Nephron (organoid): ENCODE measurements around the gene PFDN4.
"Not testable (repeated sequence)": the region's sequence is repeated elsewhere in the genome, so short reads cannot be mapped to it uniquely, and the experiment has no call there.

ENCODE experiments used
- H3K27ac Mint-ChIP-seq, 3 experiments: 2 replicates each; pipeline ENCODE4 v1.8.0; 2020; ENCODE audit warnings: mixed read lengths in 3 of 3, mild to moderate bottlenecking in 2 of 3, moderate library complexity in 1 of 3
- H3K27me3 Mint-ChIP-seq: 2 replicates; pipeline ENCODE4 v1.8.0; 2021; ENCODE audit warnings: low read depth, mild to moderate bottlenecking, moderate library complexity, mixed read lengths
- H3K36me3 Mint-ChIP-seq: 2 replicates; pipeline ENCODE4 v1.8.0; 2020; ENCODE audit warnings: low read depth, mixed read lengths
- H3K4me1 Mint-ChIP-seq: 2 replicates; pipeline ENCODE4 v1.8.0; 2020; ENCODE audit warnings: mixed read lengths
- H3K4me3 Mint-ChIP-seq, 3 experiments: 2 replicates each; pipeline ENCODE4 v1.8.0; 2020; ENCODE audit warnings: mild to moderate bottlenecking in 3 of 3, mixed read lengths in 3 of 3, moderate library complexity in 2 of 3
- H3K9me3 Mint-ChIP-seq: 2 replicates; pipeline ENCODE4 v1.8.0; 2020; ENCODE audit warnings: mixed read lengths
- CTCF ChIP-seq, 3 experiments: fragments of 200-600 bp; sonication (generic); IDR thresholded peaks; one replicate each; pipeline ENCODE4 v1.5.0; 2021; ENCODE audit warnings: antibody characterized with exemption in 3 of 3; ENCODE audit not compliant: unreplicated experiment in 3 of 3

PFDN4 gene

GRCh38 chr20:54237116-54237943 lies 29.4 kb downstream of the PFDN4 start:
- no peaks in the 10 kb centered on the region for H3K27me3 Mint-ChIP-seq
- H3K4me3 Mint-ChIP-seq: no peak overlapping the region
- no peaks in the 10 kb centered on the region for H3K4me1 Mint-ChIP-seq
- TF ChIP-seq CTCF (IDR thresholded peaks at IDR 0.05; ENCODE audit: unreplicated experiment in 3 of 3): no peak
- H3K9me3 Mint-ChIP-seq: peaks cover 10% of the 10 kb centered on the region
- no peak overlapping the region for H3K27ac Mint-ChIP-seq
- H3K36me3 Mint-ChIP-seq: no peaks in the 10 kb centered on the region

- H3K4me3 Mint-ChIP-seq: no peak overlapping the region
- peaks cover 14% of the 10 kb centered on the region for H3K9me3 Mint-ChIP-seq
- no peaks in the 10 kb centered on the region for H3K4me1 Mint-ChIP-seq
- no peaks in the 10 kb centered on the region for H3K36me3 Mint-ChIP-seq
- H3K27me3 Mint-ChIP-seq: no peaks in the 10 kb centered on the region
- TF ChIP-seq CTCF (IDR thresholded peaks at IDR 0.05; ENCODE audit: unreplicated experiment in 3 of 3): no peak
- H3K27ac Mint-ChIP-seq: no peak overlapping the region
These were observed 36.2 kb downstream of the PFDN4 start for GRCh38 chr20:54244113-54244512.

- H3K4me1 Mint-ChIP-seq, H3K9me3 Mint-ChIP-seq, H3K27ac Mint-ChIP-seq, H3K27me3 Mint-ChIP-seq, H3K36me3 Mint-ChIP-seq, H3K4me3 Mint-ChIP-seq: not testable (repeated sequence)
These were observed 40.8 kb downstream of the PFDN4 start for GRCh38 chr20:54248705-54249104.

GRCh38 chr20:54250691-54251090 lies 42.8 kb downstream of the PFDN4 start:
- Mint-ChIP-seq H3K36me3 (peaks cover 4% of the 10 kb centered on the region), H3K27me3 (no peaks in the 10 kb centered on the region), H3K4me3 (no peak overlapping the region), H3K27ac (no peak overlapping the region), H3K9me3 (peaks cover 4% of the 10 kb centered on the region), H3K4me1 (peaks cover 13% of the 10 kb centered on the region)
- no peak for TF ChIP-seq CTCF (IDR thresholded peaks at IDR 0.05; ENCODE audit: unreplicated experiment in 3 of 3)

GRCh38 chr20:54251096-54251495 lies 43.2 kb downstream of the PFDN4 start:
- Mint-ChIP-seq H3K27ac (peak overlapping the region in 1 of 3 experiments; percentile 44), H3K4me3 (no peak overlapping the region), H3K9me3 (peaks cover 4% of the 10 kb centered on the region), H3K4me1 (peaks cover 14% of the 10 kb centered on the region), H3K36me3 (peaks cover 4% of the 10 kb centered on the region), H3K27me3 (no peaks in the 10 kb centered on the region)
- no peak for TF ChIP-seq CTCF (IDR thresholded peaks at IDR 0.05; ENCODE audit: unreplicated experiment in 3 of 3)

- Mint-ChIP-seq H3K4me3 (no peak overlapping the region), H3K9me3 (peaks cover 4% of the 10 kb centered on the region), H3K36me3 (no peaks in the 10 kb centered on the region), H3K4me1 (peaks cover 24% of the 10 kb centered on the region), H3K27me3 (no peaks in the 10 kb centered on the region), H3K27ac (no peak overlapping the region)
- TF ChIP-seq CTCF (IDR thresholded peaks at IDR 0.05; ENCODE audit: unreplicated experiment in 3 of 3): no peak
These were observed 46.7 kb downstream of the PFDN4 start for GRCh38 chr20:54254596-54254995.
